ENCODE measurements around the gene HLA-DQA2.
"Not testable (repeated sequence)": the region's sequence is repeated elsewhere in the genome, so short reads cannot be mapped to it uniquely, and the experiment has no call there.

HLA-DQA2 gene

DNA sequence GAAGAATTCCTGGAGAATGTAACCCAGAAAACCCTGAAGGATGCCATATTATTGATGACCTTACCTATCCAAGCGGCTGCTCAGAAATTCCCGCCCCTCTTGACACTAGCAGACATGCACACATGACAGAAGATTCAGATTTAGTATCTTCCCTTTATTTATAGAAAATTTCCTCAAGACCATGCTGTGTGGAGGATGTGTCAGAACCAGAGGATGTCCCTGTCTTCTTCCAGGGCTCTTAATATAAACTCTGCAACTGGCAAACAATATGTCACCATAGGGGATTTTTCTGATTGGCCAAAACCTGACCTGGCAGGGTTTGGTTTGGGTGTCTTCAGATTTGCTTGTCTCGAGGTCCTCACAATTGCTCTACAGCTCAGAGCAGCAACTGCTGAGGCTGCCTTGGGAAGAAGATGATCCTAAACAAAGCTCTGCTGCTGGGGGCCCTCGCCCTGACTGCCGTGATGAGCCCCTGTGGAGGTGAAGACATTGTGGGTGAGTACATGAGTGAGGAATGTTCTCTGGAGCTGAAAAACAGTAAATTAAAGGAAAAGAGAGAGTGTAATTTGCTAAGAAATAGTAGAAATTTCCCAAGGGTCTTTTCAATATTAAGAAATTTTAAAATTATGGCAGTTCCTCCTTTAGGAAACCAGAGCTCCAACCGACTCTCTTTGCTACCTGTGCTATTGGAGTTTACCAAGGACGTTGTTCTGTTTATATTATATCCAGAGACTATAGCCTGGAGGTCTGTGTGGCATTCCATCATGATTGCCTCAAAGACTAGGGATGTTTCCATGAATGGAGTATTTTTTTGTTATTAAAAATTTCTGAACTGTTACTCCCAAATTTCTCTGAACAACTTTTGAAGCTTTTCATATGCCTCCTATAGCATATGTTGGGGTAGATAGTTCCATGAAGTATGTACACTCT lies at the start of gene HLA-DQA2:
TSS of gene HLA-DQA2 (plus strand) at position 361 of the 930 bp plus-strand sequence. CDS start at position 414, 53 bp downstream.
- H3K4me1 Mint-ChIP-seq (ENCODE audit: low read depth), result peaks cover 6% of the 10 kb centered on the region
- no peak within 1 kb of the TSS for H3K4me3 Mint-ChIP-seq
- no peaks in the 10 kb centered on the region for H3K36me3 Mint-ChIP-seq (ENCODE audit: low read depth)
- no peak within 1 kb of the TSS for H3K27ac Mint-ChIP-seq
- peaks cover 41% of the 10 kb centered on the region for H3K27me3 Mint-ChIP-seq (ENCODE audit: low read depth)
- DNase-seq (ENCODE audit: low spot score), result no peak
- H3K9me3 Mint-ChIP-seq, result no peaks in the 10 kb centered on the region

DNA sequence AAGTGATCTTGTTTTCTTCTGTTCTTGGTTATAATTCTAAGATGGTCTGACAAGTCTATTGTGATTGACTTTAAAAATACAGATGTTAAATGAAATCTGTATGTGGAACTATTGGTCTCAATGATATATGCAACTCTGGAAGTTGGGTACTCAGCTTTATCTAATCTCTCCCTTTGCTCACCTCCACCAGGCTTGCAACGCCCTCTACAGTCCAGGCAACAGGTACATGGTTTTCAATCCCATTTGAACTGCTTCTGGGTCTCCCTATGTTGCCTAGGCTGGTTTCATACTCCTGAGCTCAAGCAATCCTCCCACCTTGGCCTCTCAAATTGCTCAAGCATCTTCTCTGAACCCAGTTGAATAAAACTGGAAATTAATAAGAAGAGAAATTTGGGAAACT lies 49.2 kb upstream of the HLA-DQA2 start:
- no peak overlapping the region for H3K27ac Mint-ChIP-seq
- H3K4me3 Mint-ChIP-seq, result no peak overlapping the region
- H3K9me3 Mint-ChIP-seq, result no peaks in the 10 kb centered on the region
- DNase-seq (ENCODE audit: low spot score), result peak; percentile 36
- peaks cover 56% of the 10 kb centered on the region for H3K27me3 Mint-ChIP-seq (ENCODE audit: low read depth)
- no peaks in the 10 kb centered on the region for H3K36me3 Mint-ChIP-seq (ENCODE audit: low read depth)
- H3K4me1 Mint-ChIP-seq (ENCODE audit: low read depth), result peaks cover 12% of the 10 kb centered on the region

DNA sequence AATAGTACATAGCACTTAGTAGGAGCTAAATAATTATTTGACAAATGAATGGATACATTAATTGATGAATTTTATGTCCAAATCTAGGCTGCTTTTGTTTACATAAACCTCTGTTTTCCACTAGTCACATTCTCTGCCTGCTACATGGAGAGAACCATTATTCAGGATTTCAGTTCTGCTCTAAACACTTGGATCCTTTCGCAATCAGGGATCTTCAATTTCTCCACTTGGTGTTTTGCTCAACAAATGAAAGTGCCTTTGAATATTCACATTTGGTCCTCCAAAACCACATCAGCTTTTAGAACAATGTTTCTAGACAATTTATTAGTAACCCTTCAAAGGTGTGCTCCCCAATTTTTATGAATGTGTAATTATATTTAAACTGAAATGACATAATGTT lies 44.2 kb upstream of the HLA-DQA2 start:
- H3K9me3 Mint-ChIP-seq, result no peaks in the 10 kb centered on the region
- no peak for DNase-seq (ENCODE audit: low spot score)
- no peak overlapping the region for H3K27ac Mint-ChIP-seq
- H3K4me3 Mint-ChIP-seq, result no peak overlapping the region
- H3K36me3 Mint-ChIP-seq (ENCODE audit: low read depth), result no peaks in the 10 kb centered on the region
- H3K4me1 Mint-ChIP-seq (ENCODE audit: low read depth), result peaks cover 2% of the 10 kb centered on the region
- peaks cover 69% of the 10 kb centered on the region for H3K27me3 Mint-ChIP-seq (ENCODE audit: low read depth)

DNA sequence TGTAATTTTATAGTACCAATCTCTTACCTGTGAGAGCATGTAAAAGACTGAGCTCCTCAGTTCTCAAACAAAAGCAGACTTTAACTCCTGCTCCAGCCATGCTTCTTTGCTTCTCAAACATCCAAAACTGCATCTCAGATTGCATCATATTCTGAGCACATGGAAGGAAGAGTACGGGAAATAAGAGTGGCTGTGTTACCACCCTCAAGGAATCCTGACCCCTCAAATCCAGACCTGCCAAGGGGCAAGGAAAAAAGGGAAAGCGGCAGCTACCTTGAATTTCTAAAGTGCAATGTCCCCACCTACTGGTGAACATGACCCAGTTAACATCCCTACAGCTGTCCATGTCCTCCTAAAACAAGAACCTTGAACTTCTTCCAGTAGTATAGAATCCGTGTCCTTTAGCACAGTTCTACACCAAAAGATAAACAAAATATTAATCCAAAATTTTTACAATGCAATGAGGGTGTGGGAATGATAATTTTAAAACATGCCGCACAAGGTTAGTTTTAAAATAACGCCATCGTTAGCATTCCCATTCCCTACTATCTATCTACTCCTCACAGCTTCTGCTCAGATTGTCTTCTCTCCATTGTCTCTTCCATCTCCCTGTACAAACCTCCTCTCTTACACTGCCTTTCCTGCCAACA lies 40.7 kb upstream of the HLA-DQA2 start:
- Mint-ChIP-seq H3K36me3 (ENCODE audit: low read depth) (no peaks in the 10 kb centered on the region), H3K27me3 (ENCODE audit: low read depth) (peaks cover 53% of the 10 kb centered on the region), H3K4me3 (no peak overlapping the region), H3K4me1 (ENCODE audit: low read depth) (peaks cover 2% of the 10 kb centered on the region), H3K9me3 (peaks cover 4% of the 10 kb centered on the region), H3K27ac (no peak overlapping the region)
- DNase-seq (ENCODE audit: low spot score), result no peak

DNA sequence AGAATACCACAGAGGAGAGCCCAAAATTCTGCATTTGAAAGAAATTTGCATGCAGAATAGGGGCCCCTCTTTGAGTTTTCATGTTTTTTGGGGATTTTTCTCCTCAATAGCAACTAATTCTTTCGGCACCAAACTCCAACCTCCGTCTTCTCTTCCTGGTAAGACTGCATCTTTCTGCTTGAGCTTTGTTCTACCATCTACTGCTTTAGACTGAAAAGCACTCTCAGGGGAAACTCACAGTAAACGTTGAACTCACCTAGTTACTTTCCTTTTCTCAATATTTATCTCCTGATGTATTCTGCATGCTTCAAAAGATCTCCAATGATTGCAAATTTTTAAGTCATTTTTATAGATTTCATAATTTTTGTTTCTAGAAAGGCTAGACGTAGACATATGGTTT lies 37.8 kb upstream of the HLA-DQA2 start:
- H3K27ac Mint-ChIP-seq, result no peak overlapping the region
- no peak overlapping the region for H3K4me3 Mint-ChIP-seq
- no peaks in the 10 kb centered on the region for H3K36me3 Mint-ChIP-seq (ENCODE audit: low read depth)
- H3K4me1 Mint-ChIP-seq (ENCODE audit: low read depth), result peaks cover 2% of the 10 kb centered on the region
- peaks cover 4% of the 10 kb centered on the region for H3K9me3 Mint-ChIP-seq
- no peak for DNase-seq (ENCODE audit: low spot score)
- peaks cover 41% of the 10 kb centered on the region for H3K27me3 Mint-ChIP-seq (ENCODE audit: low read depth)

DNA sequence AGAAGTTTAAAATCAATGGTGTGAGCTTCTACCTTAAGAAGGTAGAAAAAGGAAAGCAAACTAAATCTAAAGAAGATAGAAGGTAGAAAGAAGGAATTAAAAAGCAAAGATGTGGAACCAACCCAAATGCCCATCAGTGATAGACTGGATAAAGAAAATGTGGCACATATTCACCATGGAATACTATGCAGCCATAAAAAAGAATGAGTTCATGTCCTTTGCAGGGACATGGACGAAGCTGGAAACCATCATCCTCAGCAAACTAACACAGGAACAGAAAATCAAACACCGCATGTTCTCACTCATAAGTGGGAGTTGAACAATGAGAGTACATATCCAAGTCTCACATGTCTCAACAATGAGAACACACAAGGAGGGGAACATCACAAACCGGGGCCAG lies 36.0 kb upstream of the HLA-DQA2 start:
- not testable (repeated sequence) for H3K4me1 Mint-ChIP-seq (ENCODE audit: low read depth); H3K36me3 Mint-ChIP-seq (ENCODE audit: low read depth); H3K27ac Mint-ChIP-seq; H3K4me3 Mint-ChIP-seq; DNase-seq (ENCODE audit: low spot score); H3K9me3 Mint-ChIP-seq
- peaks cover 34% of the 10 kb centered on the region for H3K27me3 Mint-ChIP-seq (ENCODE audit: low read depth)

DNA sequence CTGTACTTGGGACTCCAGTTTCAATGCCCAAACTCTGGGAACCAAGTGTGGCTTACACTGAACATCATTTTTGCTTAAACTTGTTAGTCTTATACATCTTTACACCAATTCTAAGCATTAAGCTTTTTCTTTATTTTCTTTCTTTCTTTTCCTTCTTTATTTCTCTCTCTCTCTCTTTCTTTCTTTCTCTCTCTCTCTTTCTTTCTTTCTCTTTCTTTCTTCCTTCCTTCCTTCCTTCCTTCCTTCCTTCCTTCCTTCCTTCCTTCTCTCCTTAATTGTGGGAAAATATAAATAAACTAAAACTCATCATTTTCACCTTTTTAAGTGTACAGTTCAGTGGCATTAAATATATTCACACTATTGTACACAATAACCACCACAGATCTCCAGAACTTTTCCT lies 31.6 kb upstream of the HLA-DQA2 start:
- DNase-seq (ENCODE audit: low spot score), result no peak
- no peak overlapping the region for H3K4me3 Mint-ChIP-seq
- peaks cover 4% of the 10 kb centered on the region for H3K9me3 Mint-ChIP-seq
- no peak overlapping the region for H3K27ac Mint-ChIP-seq
- H3K27me3 Mint-ChIP-seq (ENCODE audit: low read depth), result peaks cover 25% of the 10 kb centered on the region
- H3K36me3 Mint-ChIP-seq (ENCODE audit: low read depth), result no peaks in the 10 kb centered on the region
- no peaks in the 10 kb centered on the region for H3K4me1 Mint-ChIP-seq (ENCODE audit: low read depth)

DNA sequence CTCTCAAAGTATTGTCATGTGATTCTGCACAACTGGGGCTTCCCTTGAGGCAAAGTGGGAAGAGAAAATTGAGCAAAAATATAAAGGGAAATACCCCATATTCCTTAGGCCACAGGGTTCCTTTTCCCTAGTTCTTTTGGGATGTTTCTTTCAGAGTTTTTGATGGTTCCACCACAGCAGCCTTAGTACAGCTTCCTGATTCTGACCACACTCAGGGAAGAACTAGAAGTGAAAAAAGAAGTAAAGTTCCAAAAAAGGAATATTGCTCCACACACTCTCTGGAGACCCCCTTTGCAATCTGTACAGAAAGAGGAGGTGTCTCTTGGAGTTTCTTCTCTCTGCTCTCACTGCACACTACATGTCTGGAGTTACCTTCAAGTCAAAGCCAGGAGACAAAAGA lies 27.9 kb upstream of the HLA-DQA2 start:
- Mint-ChIP-seq H3K27me3 (ENCODE audit: low read depth) (peaks cover 25% of the 10 kb centered on the region), H3K27ac (no peak overlapping the region), H3K36me3 (ENCODE audit: low read depth) (no peaks in the 10 kb centered on the region), H3K9me3 (no peaks in the 10 kb centered on the region), H3K4me3 (no peak overlapping the region), H3K4me1 (ENCODE audit: low read depth) (no peaks in the 10 kb centered on the region)
- no peak for DNase-seq (ENCODE audit: low spot score)

DNA sequence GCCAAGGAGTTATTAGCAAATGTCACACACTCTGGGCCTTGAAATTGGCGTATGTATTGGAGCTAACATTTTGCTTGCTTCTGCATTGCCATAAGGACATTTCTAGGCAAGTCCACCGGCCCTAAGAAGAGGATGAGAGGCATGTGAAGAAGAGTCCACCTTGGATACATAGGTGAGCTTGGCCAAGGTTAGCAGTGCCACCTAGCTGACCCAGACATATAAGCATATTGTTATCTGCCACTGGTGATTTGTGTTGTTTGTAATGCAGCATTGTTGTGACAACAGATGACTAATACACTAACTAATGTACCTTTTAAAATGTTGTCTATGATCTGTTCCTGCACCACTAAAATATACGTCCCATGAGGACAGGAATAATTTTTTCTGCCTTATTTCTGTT lies 24.8 kb upstream of the HLA-DQA2 start:
- Mint-ChIP-seq H3K36me3 (ENCODE audit: low read depth) (no peaks in the 10 kb centered on the region), H3K4me3 (no peak overlapping the region), H3K4me1 (ENCODE audit: low read depth) (no peaks in the 10 kb centered on the region), H3K9me3 (no peaks in the 10 kb centered on the region), H3K27me3 (ENCODE audit: low read depth) (peaks cover 44% of the 10 kb centered on the region), H3K27ac (no peak overlapping the region)
- DNase-seq (ENCODE audit: low spot score), result no peak

DNA sequence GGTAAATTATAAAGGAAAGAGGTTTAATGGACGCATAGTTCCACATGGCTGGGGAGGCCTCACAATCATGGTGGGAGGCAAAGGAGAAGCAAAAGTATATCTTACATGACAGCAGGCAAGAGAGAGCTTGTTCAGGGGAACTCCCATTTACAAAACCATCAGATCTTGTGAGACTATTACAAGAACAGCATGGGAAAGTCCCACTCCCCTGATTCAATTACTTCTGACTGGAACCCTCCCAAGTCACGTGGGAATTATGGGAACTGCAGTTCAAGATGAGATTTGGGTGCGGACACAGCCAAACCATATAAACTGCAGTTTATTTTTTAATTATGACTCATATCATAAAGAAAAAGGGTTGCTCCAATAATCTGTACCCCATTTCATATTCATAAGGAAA lies 22.3 kb upstream of the HLA-DQA2 start:
- Mint-ChIP-seq H3K27ac (no peak overlapping the region), H3K27me3 (ENCODE audit: low read depth) (peaks cover 52% of the 10 kb centered on the region), H3K4me1 (ENCODE audit: low read depth) (no peaks in the 10 kb centered on the region)

DNA sequence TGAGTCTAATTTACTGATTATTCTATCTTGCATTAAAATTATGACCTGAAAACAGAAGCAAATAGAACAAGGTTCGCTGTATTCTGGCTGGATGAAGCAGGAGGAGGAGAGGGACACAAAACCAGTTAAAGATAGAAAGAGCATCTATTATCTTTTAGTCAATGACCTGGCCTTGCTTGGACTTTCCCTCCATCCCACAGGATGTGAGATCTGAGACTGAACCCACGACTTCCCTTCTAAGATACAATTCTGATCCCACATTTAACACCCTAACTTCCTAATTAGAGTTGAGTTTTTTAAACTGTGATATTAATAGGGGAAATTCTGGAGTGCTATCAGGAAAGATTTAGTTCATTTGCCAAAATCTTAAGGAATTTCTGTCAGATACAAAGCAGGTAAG lies 3.1 kb upstream of the HLA-DQA2 start:
- Mint-ChIP-seq H3K4me1 (ENCODE audit: low read depth) (peaks cover 4% of the 10 kb centered on the region), H3K36me3 (ENCODE audit: low read depth) (no peaks in the 10 kb centered on the region), H3K9me3 (no peaks in the 10 kb centered on the region), H3K27ac (no peak overlapping the region), H3K27me3 (ENCODE audit: low read depth) (peaks cover 40% of the 10 kb centered on the region), H3K4me3 (no peak overlapping the region)
- DNase-seq (ENCODE audit: low spot score), result no peak

More for the DNA sequence above, 22.3 kb upstream of the HLA-DQA2 start:
- DNase-seq (ENCODE audit: low spot score), result no peak
- no peak overlapping the region for H3K4me3 Mint-ChIP-seq
- H3K9me3 Mint-ChIP-seq, result no peaks in the 10 kb centered on the region
- no peaks in the 10 kb centered on the region for H3K36me3 Mint-ChIP-seq (ENCODE audit: low read depth)

DNA sequence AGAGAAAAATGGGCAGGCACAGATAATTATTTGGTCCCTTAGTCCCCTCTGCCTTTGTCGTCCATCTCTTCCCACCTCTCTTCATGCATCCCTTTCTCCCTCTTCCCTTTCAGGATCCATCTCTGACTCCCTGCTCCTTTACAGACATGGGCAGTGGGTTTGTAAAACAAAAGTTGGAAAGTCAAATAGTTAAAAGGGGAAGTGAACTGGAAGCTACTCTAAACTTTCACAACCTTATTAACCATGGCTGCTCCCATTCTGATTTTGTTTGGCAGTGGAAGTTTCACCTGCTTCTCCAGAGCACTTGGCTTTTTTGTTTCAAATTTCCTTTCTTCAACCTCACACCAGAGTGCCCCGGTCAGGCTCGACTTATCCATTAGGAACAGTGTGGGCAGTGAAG lies 1.2 kb downstream of the HLA-DQA2 start:
- Mint-ChIP-seq H3K27me3 (ENCODE audit: low read depth) (peaks cover 47% of the 10 kb centered on the region), H3K36me3 (ENCODE audit: low read depth) (no peaks in the 10 kb centered on the region), H3K27ac (no peak overlapping the region), H3K4me1 (ENCODE audit: low read depth) (peaks cover 6% of the 10 kb centered on the region), H3K9me3 (no peaks in the 10 kb centered on the region), H3K4me3 (no peak overlapping the region)
- no peak for DNase-seq (ENCODE audit: low spot score)

DNA sequence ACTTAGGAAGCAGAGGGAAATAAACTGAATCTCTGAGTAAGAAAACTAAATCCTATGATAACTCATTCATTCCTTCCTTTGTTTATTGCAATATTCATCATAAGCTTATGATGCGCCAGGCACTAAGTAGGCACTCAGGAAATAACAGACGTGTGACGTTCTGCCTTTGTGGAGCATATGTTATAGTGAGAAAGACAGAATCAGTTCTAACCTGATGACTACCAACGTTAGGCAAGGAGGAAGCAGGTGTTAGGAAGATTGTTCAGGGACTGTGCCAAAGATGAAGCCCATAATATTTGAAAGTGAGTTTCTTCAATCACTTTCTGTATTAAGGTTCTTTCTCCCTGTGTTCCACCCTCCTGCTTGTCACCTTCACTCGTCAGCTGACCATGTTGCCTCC lies 3.6 kb downstream of the HLA-DQA2 start:
- H3K36me3 Mint-ChIP-seq (ENCODE audit: low read depth), result no peaks in the 10 kb centered on the region
- H3K4me3 Mint-ChIP-seq, result no peak overlapping the region
- H3K27ac Mint-ChIP-seq, result no peak overlapping the region
- H3K9me3 Mint-ChIP-seq, result no peaks in the 10 kb centered on the region
- DNase-seq (ENCODE audit: low spot score), result no peak
- peaks cover 39% of the 10 kb centered on the region for H3K27me3 Mint-ChIP-seq (ENCODE audit: low read depth)
- H3K4me1 Mint-ChIP-seq (ENCODE audit: low read depth), result peaks cover 2% of the 10 kb centered on the region

DNA sequence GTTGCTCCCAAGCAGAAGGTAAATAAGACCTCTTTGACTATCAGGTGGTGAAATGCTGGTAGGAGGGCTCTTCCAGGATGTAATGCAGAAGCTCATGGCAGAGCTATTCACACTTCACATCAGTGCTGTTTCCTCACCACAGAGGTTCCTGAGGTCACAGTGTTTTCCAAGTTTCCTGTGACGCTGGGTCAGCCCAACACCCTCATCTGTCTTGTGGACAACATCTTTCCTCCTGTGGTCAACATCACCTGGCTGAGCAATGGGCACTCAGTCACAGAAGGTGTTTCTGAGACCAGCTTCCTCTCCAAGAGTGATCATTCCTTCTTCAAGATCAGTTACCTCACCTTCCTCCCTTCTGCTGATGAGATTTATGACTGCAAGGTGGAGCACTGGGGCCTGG lies 4.5 kb downstream of the HLA-DQA2 start:
- not testable (repeated sequence) for H3K36me3 Mint-ChIP-seq (ENCODE audit: low read depth); DNase-seq (ENCODE audit: low spot score)
- H3K27me3 Mint-ChIP-seq (ENCODE audit: low read depth), result peaks cover 37% of the 10 kb centered on the region

More for the DNA sequence above, 4.5 kb downstream of the HLA-DQA2 start:
- not testable (repeated sequence) for H3K4me1 Mint-ChIP-seq (ENCODE audit: low read depth); H3K27ac Mint-ChIP-seq; H3K4me3 Mint-ChIP-seq; H3K9me3 Mint-ChIP-seq

All from T-helper 2 cell treated with Interferon-gamma antibody and Interleukin-4, amounts not matched to agents 5 μg/mL and 100 μg/mL, for 36 hours (primary cell).